ENCODE results near the gene MAPK8.

DNA sequence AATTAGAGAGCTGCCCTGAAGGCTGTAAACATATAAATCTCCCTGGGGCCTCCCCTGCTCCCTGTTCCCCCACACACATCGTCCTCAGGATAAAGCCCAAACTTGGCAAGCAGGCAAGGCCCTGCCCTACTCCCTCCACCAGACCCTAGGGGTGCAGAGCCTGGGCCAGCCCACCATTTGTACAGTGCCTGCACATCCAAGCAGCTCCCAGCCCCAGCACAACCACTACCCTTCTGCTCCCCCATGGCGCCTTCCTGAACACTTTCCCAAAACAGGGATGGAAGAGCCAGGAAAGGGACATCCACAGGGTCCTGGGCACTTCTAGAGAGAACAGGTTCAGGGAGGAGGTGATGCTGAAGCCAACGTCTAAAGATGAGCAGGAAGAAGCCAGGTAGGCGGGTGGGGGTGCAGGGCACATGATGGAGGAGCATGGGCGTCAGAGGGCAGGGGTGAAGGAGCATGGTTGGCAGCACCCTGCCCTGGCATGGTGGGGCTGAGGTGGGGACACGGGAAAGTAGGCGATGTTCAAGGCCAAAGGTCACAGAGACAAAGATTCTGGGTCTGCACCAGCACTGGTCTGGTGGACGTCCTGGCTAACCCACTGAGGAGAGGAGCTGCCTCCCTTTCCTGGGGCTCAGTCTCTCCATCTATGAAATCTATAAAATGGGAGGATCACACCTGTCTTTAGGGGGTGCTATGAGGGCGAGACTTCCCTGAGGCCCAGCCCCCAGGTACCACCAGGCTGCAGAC is 157.8 kb downstream of the MAPK8 start:
- TF ChIP-seq, protein P1, sequence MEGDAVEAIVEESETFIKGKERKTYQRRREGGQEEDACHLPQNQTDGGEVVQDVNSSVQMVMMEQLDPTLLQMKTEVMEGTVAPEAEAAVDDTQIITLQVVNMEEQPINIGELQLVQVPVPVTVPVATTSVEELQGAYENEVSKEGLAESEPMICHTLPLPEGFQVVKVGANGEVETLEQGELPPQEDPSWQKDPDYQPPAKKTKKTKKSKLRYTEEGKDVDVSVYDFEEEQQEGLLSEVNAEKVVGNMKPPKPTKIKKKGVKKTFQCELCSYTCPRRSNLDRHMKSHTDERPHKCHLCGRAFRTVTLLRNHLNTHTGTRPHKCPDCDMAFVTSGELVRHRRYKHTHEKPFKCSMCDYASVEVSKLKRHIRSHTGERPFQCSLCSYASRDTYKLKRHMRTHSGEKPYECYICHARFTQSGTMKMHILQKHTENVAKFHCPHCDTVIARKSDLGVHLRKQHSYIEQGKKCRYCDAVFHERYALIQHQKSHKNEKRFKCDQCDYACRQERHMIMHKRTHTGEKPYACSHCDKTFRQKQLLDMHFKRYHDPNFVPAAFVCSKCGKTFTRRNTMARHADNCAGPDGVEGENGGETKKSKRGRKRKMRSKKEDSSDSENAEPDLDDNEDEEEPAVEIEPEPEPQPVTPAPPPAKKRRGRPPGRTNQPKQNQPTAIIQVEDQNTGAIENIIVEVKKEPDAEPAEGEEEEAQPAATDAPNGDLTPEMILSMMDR (IDR thresholded peaks at IDR 0.05; ENCODE audit: insufficient read depth, low read depth, low read length) = no peak
- TF ChIP-seq EZH2 (IDR thresholded peaks at IDR 0.05; ENCODE audit: insufficient read depth, low read length) = no peak
